Right lobe of liver (tissue), 6 donors: ENCODE data around the gene LZTR1. TPM values are rescaled to one million over a fixed set of nuclear protein-coding genes. Genes with fewer than 3 reads are reported as not detected.

ENCODE experiments used
- ATAC-seq, 4 donors: fragments of 200-7000 bp; cut with Tn5 transposase; one replicate each; pipeline ENCODE4 v1.9.1; 2020; ENCODE audit warnings: mild to moderate bottlenecking in 4 of 4, moderate library complexity in 4 of 4
- DNase-seq, 3 donors: peaks; one replicate each; pipeline ENCODE4 v3.0.0-alpha.2; 2020
- H3K27ac ChIP-seq, 3 donors: fragments of 200-600 bp; one replicate each; pipeline ENCODE4 v1.8.0; 2022
- H3K27me3 ChIP-seq, 2 donors: fragments of 200-600 bp; one replicate each; pipeline ENCODE4 v1.8.0; 2022
- H3K36me3 ChIP-seq, 4 donors: fragments of 200-600 bp; sonication (generic) in 1 of 4; one replicate each; pipeline versions ENCODE4 v1.5.1 to v1.8.0; 2017 to 2022; ENCODE audit warnings: control low read depth in 1 of 4
- H3K4me1 ChIP-seq, 4 donors: fragments of 200-600 bp; sonication (generic) in 1 of 4; one replicate each; pipeline versions ENCODE4 v1.5.1 to v1.8.0; 2017 to 2022; ENCODE audit warnings: control low read depth in 1 of 4
- H3K4me3 ChIP-seq, 3 donors: fragments of 200-600 bp; one replicate each; pipeline ENCODE4 v1.8.0; 2022
- H3K9me3 ChIP-seq, 4 donors: fragments of 200-600 bp; sonication (generic) in 1 of 4; one replicate each; pipeline versions ENCODE4 v1.5.1 to v1.8.0; 2017 to 2022; ENCODE audit warnings: control low read depth in 1 of 4
- CTCF ChIP-seq, 4 donors: fragments of 200-600 bp in 3 of 4; fragments of 450-650 bp in 1 of 4; IDR thresholded peaks; one replicate each; pipeline versions ENCODE4 v1.5.1 to v1.8.0; 2016 to 2022; ENCODE audit warnings: antibody characterized with exemption in 4 of 4, mild to moderate bottlenecking in 2 of 4
- POLR2A ChIP-seq: fragments of 450-650 bp; IDR thresholded peaks from one replicate; pipeline ENCODE4 v1.6.1; 2017; ENCODE audit warnings: antibody characterized with exemption, mild to moderate bottlenecking
- WGBS: methylation state at CpG from one replicate; pipeline ENCODE4 v1.1.6; 2018; ENCODE audit warnings: low coverage, low lambda C conversion rate; ENCODE audit not compliant: insufficient coverage; ENCODE audit errors: missing lambda C conversion rate; 5-methylcytosine and 5-hydroxymethylcytosine counted together
- intact Hi-C, 2 donors: fragments of 100-400 bp; cut with DNase I; formaldehyde crosslinking; loops; one replicate each; pipeline versions ENCODE4 v1.11.2 to v1.14.1; 2022
- total RNA-seq, 6 experiments: library from RNA; depleted of rRNA in 2 of 6; stranded (reverse); fragments of >200 nt in 2 of 6; fragmentation: NEBNext Ultra II Directional in 3 of 6; extraction: Animal tissue kit (Norgen Biotek cat#: 25700) in 3 of 6; gene quantifications; one replicate each; pipeline versions ENCODE4 v1.1.0 to v1.2.4, GENCODE V29; 2016 to 2023
- donor health status: DM: no; HTN: yes; CAD: no.
- donor health status: DM: no; HTN: no; CAD: no.
- donor health status: DM: no; HTN: no; CAD: no.
- donor health status: DM: no; HTN: yes; CAD: no.
- donor health status: DM: no; HTN: yes; CAD: no.

Gene LZTR1
- total RNA-seq, 6 experiments from 2014 or later = 22.7 to 33.3 (median 27.0) TPM

DNA sequence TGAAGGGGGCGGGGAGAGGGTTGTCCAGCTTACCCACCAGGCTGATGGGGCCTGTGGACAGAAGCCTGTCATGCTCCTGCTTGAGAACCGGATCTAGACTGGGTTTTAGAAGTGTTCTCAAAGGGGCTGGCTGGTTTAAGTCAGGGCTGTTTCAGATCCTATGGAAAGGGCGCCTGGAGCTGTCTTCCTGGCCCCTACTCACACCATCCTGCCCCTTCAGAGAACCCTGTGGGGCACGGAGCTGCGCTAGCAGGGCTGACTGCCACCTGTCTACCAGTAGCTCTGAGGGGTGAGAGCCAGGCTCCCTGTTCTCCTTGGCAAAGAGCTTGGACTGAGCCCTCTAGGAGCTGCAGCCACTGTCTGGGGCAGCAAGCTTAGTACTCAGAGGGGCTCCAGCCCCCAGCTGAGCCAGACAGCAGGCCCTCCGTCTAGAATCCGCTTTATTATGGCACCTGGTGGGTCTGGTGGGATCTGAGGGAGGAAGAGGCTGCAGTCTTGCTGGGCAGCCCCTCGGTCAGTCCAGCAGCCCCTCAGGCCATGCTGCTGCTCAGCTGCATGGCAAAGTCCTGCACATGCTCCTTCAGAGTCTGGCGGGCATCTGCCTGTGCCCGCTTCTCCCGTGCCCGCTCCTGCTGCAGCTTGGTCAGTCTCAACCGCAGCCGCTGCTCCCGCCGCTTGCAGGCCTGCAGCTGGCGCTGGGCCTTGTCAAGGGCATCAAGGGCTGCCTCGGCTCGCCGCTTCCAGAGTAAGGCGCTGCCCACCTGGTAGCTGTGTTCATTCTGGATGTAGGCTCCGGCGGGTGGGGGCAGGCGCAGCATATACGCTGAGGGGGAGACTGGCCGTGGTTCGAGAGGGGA lies 17.5 kb downstream of the LZTR1 start:
- H3K9me3 ChIP-seq = no peaks in the 10 kb centered on the region
- peaks cover 0 to 23% (median 2%) of the 10 kb centered on the region in 4 donors for H3K36me3 ChIP-seq
- H3K4me1 ChIP-seq = peaks cover 0 to 24% (median 7%) of the 10 kb centered on the region in 4 donors
- H3K4me3 ChIP-seq = no peak overlapping the region
- TF ChIP-seq POLR2A (no peak), CTCF (IDR thresholded peaks at IDR 0.05) (no peak)
- WGBS = 85% methylated on average over 4 of the region's 27 CpGs
- intact Hi-C loops = loop anchor here in 1 of 2 donors (10.0 kb wide), 1 partner anchor 55 kb away; no protein-coding TSS in a partner anchor
- no peaks in the 10 kb centered on the region for H3K27me3 ChIP-seq
- ATAC-seq (no peak), DNase-seq (no peak)
- H3K27ac ChIP-seq = no peak overlapping the region

- peaks cover 0 to 23% (median 2%) of the 10 kb centered on the region in 4 donors for H3K36me3 ChIP-seq
- TF ChIP-seq POLR2A = no peak
- no peak for TF ChIP-seq CTCF (IDR thresholded peaks at IDR 0.05)
- ATAC-seq (no peak), DNase-seq (no peak)
- H3K4me3 ChIP-seq = peak overlapping the region; percentile 54 to 84 (median 76)
- H3K4me1 ChIP-seq = peaks cover 0 to 24% (median 7%) of the 10 kb centered on the region in 4 donors
- WGBS = 0% methylated on average over 1 of the region's 22 CpGs
- no peaks in the 10 kb centered on the region for H3K9me3 ChIP-seq
- no peaks in the 10 kb centered on the region for H3K27me3 ChIP-seq
- peak overlapping the region in 2 of 3 donors; percentile 90 to 96 for H3K27ac ChIP-seq
- intact Hi-C loops = no loop called here
Observed at GRCh38 chr22:21000207-21000986, 18.3 kb downstream of the LZTR1 start.

GRCh38 chr22:21000987-21001600 lies 19.0 kb downstream of the LZTR1 start:
- intact Hi-C loops = no loop called here
- H3K9me3 ChIP-seq = no peaks in the 10 kb centered on the region
- TF ChIP-seq CTCF (IDR thresholded peaks at IDR 0.05) (no peak), POLR2A (no peak)
- 0% methylated on average over 19 of the region's 26 CpGs for whole genome bisulfite sequencing
- H3K4me3 ChIP-seq = peak overlapping the region; percentile 54 to 84 (median 76)
- H3K27ac ChIP-seq = peak overlapping the region; percentile 90 to 97 (median 96)
- no peaks in the 10 kb centered on the region for H3K27me3 ChIP-seq
- no peak for ATAC-seq
- peaks cover 0 to 24% (median 7%) of the 10 kb centered on the region in 4 donors for H3K4me1 ChIP-seq
- H3K36me3 ChIP-seq = peaks cover 0 to 23% (median 2%) of the 10 kb centered on the region in 4 donors
- peak in 1 of 3 donors; percentile 61 for DNase-seq

DNA sequence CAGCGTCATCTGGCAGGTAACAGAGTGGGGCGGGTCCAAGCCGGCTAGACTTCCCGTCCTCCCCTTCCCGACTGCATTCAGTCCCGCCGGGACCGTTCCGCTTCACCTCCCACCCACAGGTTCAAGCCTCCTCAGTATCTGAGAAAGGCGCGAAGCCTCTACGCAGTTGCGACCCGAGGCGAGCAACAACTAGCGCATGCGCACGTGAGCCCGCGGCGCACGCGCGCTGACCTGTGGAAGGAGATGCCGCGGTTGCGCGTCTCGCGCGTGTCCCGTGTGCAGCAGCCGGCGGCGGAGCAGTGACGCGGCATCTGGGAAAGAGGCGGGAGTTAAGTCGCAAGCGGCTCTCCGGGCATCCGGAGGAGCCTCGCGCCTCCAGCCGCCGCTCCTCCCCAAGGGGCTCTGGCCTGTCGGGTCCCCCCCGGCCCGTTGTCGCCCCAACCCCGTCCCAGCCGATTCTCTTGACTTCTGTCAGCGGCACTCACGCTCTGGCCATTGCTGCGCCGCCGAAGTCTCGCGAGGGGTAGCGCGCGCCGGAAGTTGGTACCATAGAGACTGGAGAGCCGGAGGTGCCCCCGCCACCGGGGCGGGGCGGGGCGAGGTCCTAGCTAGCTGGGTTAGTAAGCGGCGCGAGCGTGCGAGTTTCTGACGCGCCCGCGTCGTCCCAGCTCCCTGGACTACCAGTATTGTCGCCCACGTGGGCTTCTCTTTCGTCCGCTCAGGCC lies 19.7 kb downstream of the LZTR1 start, which contains the start of gene THAP7:
THAP7 (minus strand) TSS at position 518 of the 725 bp plus-strand sequence; CDS start at position 311, 207 bp downstream.
- TF ChIP-seq CTCF (IDR thresholded peaks at IDR 0.05) (no peak), POLR2A (peak; percentile 84)
- intact Hi-C loops = no loop called here
- peak; percentile 92 to 95 (median 94) for ATAC-seq
- Histone ChIP-seq H3K27me3 (no peaks in the 10 kb centered on the region), H3K4me3 (peak within 1 kb of the TSS; percentile 54 to 84 (median 76)), H3K4me1 (peaks cover 0 to 24% (median 7%) of the 10 kb centered on the region in 4 donors), H3K36me3 (peaks cover 0 to 21% (median 2%) of the 10 kb centered on the region in 4 donors), H3K27ac (peak within 1 kb of the TSS; percentile 90 to 97 (median 96)), H3K9me3 (no peaks in the 10 kb centered on the region)
- DNase-seq = peak; percentile 97 to 98 (median 98)
- 0% methylated on average over 2 of the region's 83 CpGs for WGBS
